ENCODE results near the gene ZNF496. TPM values are rescaled to one million over a fixed set of nuclear protein-coding genes. Genes with fewer than 3 reads are reported as not detected.

ZNF496 gene
- total and polyA plus RNA-seq, 11 donors: 6.2 to 37.9 (median 15.0) TPM

DNA sequence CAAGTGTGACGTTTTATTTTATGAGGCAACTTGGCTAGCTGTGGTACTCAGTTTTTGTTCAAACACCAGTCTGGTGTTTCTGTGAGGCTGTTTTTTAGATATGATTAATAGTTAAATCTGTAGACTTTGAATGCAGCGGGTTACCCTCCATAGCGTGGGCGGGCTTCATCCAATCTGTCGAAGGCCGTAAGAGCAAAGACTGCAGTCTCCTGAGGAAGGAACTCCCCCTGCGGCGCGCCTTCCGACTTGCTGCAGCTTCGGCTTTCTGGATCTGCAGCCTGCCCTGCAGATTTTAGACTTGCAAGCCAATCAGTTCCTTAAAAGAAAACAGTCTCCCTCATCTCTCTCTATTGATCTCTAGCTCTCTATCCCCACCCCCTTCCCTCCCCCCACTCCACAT, 4.2 kb upstream of the ZNF496 start:
- TF ChIP-seq POLR2A (IDR thresholded peaks at IDR 0.05) (no peak), CTCF (IDR thresholded peaks at IDR 0.05) (no peak)
- intact Hi-C loops (cut with DNase I): loop anchor here in 3 of 10 donors (10.0 kb wide), 2 partner anchors 121 to 401 kb away; partner anchors contain the start of gene AHCTF1 (in 1 of the 3)
- ATAC-seq (no peak), DNase-seq (peak in 1 of 5 donors; percentile 34)
- Histone ChIP-seq H3K4me3 (peak overlapping the region in 1 of 12 donors; percentile 10), H3K9me3 (no peaks in the 10 kb centered on the region), H3K27ac (peak overlapping the region in 2 of 12 donors; percentile 9 to 18), H3K27me3 (no peaks in the 10 kb centered on the region), H3K36me3 (peaks cover 0 to 10% (median 0%) of the 10 kb centered on the region in 9 donors), H3K4me1 (peaks cover under 1 to 57% (median 35%) of the 10 kb centered on the region in 12 donors)
- 44 to 69% (median 56%) methylated on average over 11 of the region's 11 CpGs for WGBS, 4 donors

DNA sequence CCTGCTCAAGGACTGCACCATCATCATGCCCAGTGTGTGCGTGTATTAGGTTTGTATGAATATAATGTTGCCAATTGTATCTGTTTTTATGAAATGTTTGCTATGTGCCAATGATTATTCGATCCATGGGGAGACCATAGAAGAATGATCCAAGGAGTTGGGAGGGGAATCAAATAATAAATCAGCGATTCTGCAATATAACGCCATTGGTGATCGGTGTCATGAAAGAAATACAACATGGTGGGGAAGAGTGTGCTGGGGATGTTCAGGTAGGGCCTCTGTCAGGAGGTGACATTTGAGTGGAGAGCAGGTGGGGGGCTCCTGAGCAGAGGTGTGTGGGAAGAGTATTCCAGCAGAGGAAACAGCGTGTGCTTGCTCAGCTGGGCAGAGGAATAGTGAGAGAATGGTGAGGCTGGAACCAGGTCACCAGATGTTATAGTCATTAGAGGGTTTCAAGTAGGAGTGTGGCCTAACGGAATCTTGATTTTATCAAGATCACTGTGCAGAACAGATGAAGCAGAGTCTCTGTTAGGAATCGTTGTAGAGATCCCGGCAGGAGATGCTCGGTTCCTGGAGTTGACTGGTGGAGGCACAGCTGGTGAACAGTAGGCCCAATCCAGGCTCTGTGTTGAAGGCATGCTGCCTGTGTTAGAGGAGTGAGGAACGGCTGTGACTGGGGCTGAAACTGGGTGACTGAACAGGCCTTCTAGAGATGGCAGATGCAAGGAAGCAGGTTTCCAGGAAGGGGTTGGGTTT, 2.9 kb upstream of the ZNF496 start:
- H3K4me1 ChIP-seq: peaks cover 6 to 70% (median 45%) of the 10 kb centered on the region in 12 donors
- H3K4me3 ChIP-seq: no peak overlapping the region
- DNase-seq: no peak
- WGBS, 4 donors: 72 to 79% (median 74%) methylated on average over 11 of the region's 11 CpGs
- no peaks in the 10 kb centered on the region for H3K9me3 ChIP-seq
- intact Hi-C loops (cut with DNase I): loop anchor here in 6 of 10 donors (5.0 to 10.0 kb wide), 5 partner anchors 38 to 400 kb away; partner anchors contain the start of gene AHCTF1 (in 1 of the 6)
- ATAC-seq: no peak
- H3K27me3 ChIP-seq: no peaks in the 10 kb centered on the region
- peaks cover 0 to 6% (median 3%) of the 10 kb centered on the region in 9 donors for H3K36me3 ChIP-seq
- H3K27ac ChIP-seq: peak overlapping the region in 1 of 12 donors; percentile 6
- no peak for TF ChIP-seq POLR2A (IDR thresholded peaks at IDR 0.05)
- TF ChIP-seq CTCF (IDR thresholded peaks at IDR 0.05): no peak

DNA sequence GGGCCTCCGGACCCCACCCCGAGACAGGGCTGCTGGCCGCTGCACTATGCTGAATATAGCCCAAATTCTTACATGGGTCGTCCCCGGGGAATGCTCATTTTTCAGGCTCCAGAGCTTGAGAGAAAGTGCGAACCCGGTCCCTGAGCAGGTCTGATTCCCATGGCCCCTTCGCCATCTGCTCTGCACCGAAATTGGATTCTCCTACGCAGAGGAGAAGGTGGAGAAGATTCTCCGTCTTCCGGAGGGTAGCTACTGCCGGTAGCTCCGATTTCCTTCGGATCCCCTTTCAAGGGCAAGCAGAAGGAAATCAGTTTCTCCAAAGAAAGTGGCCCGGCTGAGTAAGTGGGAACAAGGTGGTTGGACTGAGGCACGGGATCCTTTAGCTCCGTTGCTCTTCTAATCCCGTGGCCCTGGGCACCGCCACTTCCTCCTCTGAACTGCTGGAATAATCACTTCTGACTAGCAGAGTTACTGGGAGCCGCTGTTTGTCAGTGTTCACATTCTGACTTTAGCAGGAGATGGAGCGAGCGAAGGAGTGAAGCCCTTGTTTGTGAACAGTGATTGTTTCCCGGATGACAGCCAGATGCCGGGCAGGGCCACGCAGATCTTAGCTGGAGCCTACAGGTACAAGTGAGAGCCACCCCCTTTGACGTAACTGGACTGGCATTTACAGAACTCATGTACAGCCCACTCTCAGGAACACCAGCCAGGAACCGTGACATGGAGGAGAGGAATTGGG, 1.1 kb upstream of the ZNF496 start:
- H3K4me3 ChIP-seq: peak overlapping the region; percentile 81 to 99 (median 97)
- H3K4me1 ChIP-seq: peaks cover 6 to 69% (median 45%) of the 10 kb centered on the region in 12 donors
- peak overlapping the region; percentile 82 to 98 (median 94) for H3K27ac ChIP-seq
- ATAC-seq (peak in 2 of 4 donors; percentile 1 to 29), DNase-seq (peak in 2 of 5 donors; percentile 31 to 35)
- TF ChIP-seq POLR2A (IDR thresholded peaks at IDR 0.05): no peak
- no peak for TF ChIP-seq CTCF (IDR thresholded peaks at IDR 0.05)
- 14 to 32% (median 20%) methylated on average over 17 to 28 of the region's 28 CpGs for WGBS, 4 donors
- intact Hi-C loops (cut with DNase I): loop anchor here in 6 of 10 donors (5.0 to 10.0 kb wide), 5 partner anchors 40 to 398 kb away; partner anchors contain the start of gene AHCTF1 (in 1 of the 6)
- no peaks in the 10 kb centered on the region for H3K27me3 ChIP-seq
- no peaks in the 10 kb centered on the region for H3K9me3 ChIP-seq
- H3K36me3 ChIP-seq: peaks cover 0 to 24% (median 20%) of the 10 kb centered on the region in 9 donors
